Measurements from ENCODE around the gene NPY.

- no peak for TF ChIP-seq CTCF (IDR thresholded peaks at IDR 0.05)
- no peak for TF ChIP-seq POLR2AphosphoS5 (IDR thresholded peaks at IDR 0.05)
- no peak for TF ChIP-seq POLR2A (IDR thresholded peaks at IDR 0.05)
Observed at GRCh38 chr7:24339575-24339974, 55.6 kb downstream of the NPY start.

Data from sigmoid colon (tissue), 4 donors.